A673 (cell line): ENCODE measurements around the gene TBCD.

ENCODE experiments used
- EZH2 ChIP-seq: fragments of 200-600 bp; sonication (generic); IDR thresholded peaks from 2 replicates; pipeline ENCODE4 v1.6.1; 2017; ENCODE audit warnings: borderline replicate concordance, low read depth, mild to moderate bottlenecking, mixed read lengths, antibody characterized with exemption, low read length; ENCODE audit not compliant: poor library complexity, severe bottlenecking
- TF ChIP-seq, protein P1 (sequence below): fragments of 300-800, 200-600 bp; sonication (generic); conservative IDR thresholded peaks from 2 replicates; pipeline ENCODE4 v1.5.1; 2017; ENCODE audit warnings: low read depth, mild to moderate bottlenecking, antibody characterized with exemption, low read length, moderate library complexity, mixed read lengths

DNA sequence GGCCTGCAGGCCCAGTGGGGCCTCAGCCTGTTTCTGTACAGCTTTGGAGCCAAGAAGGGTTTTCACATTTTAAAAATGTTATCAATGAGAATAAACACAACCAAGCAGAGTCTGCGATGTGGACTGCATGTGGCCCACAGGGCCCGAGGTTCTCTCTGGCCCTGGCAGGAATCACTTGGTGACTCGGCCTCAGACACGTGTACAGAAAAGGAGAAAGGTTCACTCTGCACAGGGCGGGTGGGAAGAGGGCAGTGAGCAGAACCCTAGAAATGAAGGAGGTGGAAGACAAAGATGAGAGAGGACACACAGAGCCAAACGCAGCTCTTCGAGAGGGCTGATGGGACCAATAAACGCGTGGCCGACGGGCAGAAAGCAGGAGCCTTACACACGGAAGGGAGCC, 99.5 kb downstream of the TBCD start:
- TF ChIP-seq, protein P1, sequence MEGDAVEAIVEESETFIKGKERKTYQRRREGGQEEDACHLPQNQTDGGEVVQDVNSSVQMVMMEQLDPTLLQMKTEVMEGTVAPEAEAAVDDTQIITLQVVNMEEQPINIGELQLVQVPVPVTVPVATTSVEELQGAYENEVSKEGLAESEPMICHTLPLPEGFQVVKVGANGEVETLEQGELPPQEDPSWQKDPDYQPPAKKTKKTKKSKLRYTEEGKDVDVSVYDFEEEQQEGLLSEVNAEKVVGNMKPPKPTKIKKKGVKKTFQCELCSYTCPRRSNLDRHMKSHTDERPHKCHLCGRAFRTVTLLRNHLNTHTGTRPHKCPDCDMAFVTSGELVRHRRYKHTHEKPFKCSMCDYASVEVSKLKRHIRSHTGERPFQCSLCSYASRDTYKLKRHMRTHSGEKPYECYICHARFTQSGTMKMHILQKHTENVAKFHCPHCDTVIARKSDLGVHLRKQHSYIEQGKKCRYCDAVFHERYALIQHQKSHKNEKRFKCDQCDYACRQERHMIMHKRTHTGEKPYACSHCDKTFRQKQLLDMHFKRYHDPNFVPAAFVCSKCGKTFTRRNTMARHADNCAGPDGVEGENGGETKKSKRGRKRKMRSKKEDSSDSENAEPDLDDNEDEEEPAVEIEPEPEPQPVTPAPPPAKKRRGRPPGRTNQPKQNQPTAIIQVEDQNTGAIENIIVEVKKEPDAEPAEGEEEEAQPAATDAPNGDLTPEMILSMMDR: no peak
- TF ChIP-seq EZH2: no peak
